Measurements from ENCODE around the gene PNPLA7.
A peak's percentile ranks its signal among the peaks of the same experiment; 100 is the strongest.

Gene PNPLA7

GRCh38 chr9:137449931-137450538 lies 100.2 kb downstream of the PNPLA7 start:
- DNase-seq (ENCODE audit: low read depth) = no peak

DNA sequence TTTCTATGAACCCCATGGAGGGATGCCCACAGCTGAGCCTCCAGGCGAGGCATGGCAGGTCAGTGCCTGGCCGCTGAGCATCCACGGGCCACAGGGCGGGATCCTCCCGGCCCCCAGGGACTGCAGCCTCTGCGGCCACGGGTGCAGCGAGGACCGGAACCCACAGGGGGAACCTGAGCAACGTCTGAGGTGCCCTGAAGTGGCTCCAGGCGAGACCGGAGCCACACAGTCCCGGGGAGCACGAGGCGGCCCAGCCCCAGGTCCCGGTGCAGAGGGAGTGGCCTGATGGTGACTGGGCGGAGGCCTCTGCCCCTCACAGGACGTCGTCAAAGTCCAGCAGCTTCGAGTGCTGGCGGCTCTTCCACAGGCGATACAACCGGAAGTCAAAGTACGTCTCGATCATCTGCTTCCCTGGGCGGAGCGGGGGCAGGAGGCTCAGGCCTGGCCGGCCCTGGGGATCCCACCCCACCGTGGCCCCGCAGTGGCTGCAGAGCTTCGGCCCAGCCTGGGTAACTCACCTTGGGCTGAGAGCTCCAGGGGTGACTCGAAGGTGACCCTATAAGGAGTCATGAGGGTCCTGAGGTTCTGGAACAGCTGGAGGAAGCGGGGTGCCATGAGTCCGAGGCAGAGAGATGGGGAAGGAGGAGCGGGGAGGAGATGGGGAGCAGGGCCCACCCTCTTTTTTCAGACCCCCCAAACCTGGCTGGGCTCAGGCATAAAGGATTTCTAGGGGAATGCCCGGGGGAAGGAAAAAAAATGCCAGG lies 100.9 kb downstream of the PNPLA7 start:
- DNase-seq (ENCODE audit: low read depth) = no peak

GRCh38 chr9:137448602-137448962 lies 101.6 kb downstream of the PNPLA7 start:
- DNase-seq (ENCODE audit: low read depth) = no peak

- DNase-seq (ENCODE audit: low read depth) = no peak
Measured at GRCh38 chr9:137447722-137448601, 102.2 kb downstream of the PNPLA7 start.

GRCh38 chr9:137446851-137447471 lies 103.2 kb downstream of the PNPLA7 start:
- no peak for DNase-seq (ENCODE audit: low read depth)

DNA sequence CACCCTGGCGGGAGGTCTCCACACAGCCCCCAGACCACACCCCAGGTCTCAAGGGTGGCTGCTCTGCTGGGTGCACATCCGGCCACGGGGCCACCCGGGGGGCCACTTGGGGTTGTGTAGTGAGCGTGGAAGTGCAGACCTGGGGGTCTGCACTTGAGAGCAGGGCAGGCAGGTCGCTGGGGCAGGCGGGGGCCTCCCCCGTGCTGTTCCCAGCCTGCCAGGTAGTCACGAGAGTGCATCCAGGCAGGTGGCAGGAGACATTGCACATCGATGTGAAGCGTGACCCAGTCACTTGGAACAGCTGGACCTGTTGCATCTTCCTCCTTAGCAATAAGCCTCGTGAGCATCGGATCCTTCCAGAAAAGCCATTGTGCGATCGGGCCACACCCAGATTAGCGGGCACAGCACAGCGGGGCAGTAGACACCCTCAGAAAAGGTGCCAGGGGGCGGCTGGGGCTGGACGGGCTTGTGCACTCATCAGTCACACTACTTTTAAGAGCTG lies 104.2 kb downstream of the PNPLA7 start:
- DNase-seq (ENCODE audit: low read depth) = no peak

DNA sequence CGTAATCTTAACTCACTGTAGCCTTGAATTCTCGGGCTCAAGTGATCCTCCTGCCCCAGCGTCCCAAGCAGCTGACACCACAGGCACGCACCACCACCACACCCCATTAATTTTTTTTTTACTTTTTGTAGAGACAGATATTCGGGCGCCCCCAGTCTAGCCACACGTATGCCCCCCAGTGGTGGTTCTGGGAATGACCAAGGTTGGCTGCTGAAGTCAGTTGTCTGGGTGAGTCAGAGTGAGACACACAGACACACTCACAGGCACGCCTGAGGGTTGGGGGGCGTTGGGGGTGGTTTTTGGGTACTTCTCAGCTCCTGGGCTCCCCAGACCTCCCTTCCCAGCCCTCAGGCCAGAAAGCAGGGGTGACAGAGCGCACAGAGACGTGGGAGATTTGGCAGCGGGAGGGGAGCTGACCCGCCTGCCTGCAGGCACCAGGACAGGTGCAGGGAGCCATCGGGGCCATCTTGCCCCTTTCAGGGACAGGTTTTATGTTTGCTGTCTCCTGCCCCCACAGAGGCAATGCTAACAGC lies 104.9 kb downstream of the PNPLA7 start:
- peak; percentile 74 for DNase-seq (ENCODE audit: low read depth)

DNA sequence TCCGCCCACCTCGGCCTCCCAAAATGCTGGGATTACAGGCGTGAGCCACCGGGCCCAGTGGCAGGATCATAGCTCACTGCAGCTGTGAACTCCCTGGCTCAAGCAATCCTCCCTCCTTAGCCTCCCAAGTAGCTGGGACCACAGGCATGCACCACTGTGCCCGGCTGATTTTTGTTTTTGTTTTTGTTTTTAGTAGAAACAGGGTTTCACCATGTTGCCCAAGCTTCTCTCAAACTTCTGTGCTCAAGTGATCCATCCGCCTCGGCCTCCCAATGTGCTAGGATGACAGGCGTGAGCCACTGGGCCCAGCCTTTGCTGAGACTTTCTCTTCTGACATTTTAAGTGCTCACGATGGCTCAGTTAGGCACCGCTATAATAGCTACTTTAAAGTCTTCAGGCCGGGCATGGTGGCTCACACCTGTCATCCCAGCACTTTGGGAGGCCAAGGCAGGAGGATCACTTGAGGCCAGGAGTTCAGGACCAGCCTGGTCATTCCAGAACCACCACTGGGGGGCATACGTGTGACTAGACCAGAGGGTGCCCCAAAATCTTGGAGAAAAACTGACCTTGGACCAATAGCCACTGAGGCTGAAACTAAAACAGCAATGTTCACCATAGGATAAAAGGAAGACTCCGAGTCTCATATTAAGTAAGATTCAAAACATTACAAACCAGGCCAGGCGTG lies 106.0 kb downstream of the PNPLA7 start:
- DNase-seq (ENCODE audit: low read depth) = no peak

DNA sequence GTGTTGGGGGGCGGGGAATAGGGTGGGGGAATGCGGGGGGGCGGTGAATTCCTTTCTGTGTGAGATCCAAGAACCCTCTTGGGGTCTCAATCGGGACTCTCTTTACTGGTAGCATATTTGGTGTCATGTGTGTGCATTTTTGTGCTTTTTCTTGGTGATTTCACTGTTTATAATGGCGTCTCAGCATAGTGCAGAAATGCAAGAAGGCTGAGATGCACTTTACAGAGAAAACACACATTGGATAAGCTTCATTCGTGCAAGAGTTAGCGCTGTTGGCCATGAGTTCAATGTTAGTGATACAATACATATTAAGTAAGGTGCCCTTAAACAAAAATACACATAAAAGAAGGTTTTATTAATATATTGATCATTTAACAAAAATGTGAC lies 108.3 kb downstream of the PNPLA7 start:
- DNase-seq (ENCODE audit: low read depth) = no peak

GRCh38 chr9:137441289-137441934 lies 108.8 kb downstream of the PNPLA7 start, which contains the start of gene ENTPD8:
TSS of gene ENTPD8 (minus strand) at chr9:137441357. CDS start at chr9:137438285, 3,072 bp downstream.
- no peak for DNase-seq (ENCODE audit: low read depth)

GRCh38 chr9:137439158-137439714 lies 111.0 kb downstream of the PNPLA7 start:
- no peak for DNase-seq (ENCODE audit: low read depth)

- no peak for DNase-seq (ENCODE audit: low read depth)
Measured at GRCh38 chr9:137438591-137439157, 111.5 kb downstream of the PNPLA7 start.

DNA sequence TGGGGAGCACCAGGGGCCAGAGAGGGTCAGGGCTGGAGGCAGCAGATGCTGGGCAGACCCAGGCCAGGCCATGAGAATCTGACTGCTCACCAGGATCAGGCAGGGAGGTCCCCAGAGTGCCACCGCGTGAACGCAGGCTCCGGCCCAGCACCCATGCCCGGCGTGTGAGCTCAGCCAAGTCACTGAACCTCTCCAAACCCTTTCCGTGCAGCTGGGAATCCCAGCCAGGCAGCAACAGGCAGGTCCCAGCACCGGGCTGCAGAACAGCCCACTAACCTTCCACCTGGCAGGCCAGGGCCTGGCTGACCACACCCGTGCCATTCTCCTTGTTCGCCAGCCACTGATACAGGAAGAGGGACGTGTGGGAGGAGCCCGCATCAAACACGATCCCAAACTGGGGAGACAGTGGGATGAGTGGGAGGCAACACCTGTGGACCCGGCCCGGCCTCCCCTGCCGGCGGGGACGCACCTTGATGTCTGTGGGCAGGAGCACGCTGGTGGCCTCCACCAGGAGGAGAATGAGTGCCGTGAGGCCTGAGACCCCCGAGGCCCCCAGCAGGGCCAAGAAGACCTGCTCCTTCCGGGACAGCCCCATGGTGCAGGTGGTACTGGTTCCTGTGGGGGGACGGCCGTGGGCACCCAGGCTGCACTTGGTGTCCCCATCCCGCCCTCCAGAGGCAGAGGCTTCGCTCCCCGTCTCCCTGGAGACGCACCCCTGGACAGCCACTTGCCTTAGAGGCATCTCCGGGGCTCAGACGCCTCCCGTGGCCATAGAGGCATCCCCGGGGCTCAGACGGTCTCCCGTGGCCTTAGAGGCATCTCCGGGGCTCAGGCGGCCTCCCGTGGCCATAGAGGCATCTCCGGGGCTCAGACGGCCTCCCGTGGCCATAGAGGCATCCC lies 112.3 kb downstream of the PNPLA7 start:
- DNase-seq (ENCODE audit: low read depth) = no peak

DNA sequence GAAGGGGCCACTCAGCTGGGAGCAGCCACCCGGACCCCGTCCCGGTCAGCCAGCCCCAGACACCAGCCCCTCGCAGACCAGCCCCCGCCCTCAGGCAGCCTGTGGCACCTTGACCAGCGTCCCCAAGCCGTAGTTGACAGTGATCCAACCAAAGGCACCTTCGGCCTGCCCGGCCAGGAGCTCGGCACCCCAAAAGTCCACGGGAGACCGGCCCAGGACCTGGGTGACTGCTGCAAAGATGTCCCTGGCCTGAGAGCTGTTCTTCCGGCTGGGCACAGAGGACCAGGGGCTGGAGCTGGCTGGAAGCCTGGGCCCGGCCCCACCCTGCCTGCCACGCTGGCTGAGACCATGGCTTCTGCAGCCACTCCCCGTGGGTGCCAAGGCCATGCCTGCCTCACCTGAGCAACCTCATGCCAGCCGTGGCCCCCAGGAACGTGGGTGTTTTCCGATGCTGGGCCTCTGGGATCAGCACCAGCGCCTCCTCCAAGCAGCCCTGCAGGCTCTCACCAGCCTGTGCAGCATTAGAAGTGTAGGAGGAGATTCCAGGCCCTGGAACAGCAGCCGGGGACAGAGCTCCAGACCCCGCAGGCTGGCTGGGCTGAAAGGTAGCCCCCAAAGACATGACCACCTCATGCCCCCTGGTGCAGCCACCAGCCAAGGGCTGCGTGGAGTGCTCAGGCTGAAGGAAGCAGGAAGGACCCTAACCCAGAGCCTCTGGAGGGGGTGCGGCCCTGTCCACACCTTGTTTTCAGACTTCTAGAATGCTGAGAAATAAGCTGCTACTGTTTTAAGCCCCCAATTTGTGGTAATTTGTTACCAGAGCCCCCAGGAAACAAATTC lies 113.2 kb downstream of the PNPLA7 start:
- no peak for DNase-seq (ENCODE audit: low read depth)

DNA sequence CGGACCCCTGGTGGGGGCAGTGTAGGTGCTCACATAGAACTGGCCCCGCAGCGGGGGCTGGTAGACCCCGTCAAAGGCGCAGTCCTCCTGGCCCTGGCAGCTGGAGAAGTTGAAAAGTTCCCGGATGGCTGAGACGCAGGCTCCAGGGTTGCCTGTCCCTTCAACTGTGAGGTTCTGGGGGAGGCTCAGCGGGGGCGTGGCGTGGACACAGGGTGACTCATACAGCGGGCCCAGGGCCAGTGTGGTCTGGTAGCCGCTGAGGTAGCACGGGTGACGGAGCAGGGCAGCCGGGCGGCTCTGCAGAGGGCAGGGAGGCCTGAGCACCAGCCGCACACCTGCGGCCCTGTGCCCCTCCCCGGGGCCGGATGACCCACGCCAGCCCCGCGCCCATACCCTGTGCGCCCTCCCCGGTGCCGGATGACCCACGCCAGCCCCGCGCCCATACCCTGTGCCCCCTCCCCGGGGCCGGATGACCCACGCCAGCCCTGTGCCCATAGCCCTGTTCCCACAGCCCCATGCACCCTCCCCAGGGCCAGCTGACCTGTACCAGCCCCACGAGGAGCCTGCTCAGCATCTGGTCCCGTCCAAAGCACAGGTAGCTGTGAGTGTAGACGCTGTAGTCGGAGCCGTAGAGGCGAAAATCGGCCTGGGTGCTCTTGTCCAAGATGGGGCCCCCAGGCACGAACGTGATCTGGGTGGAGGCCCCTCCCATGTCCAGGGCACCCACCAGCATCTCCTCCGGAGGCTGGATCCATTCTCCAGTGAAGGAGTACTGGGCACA lies 114.0 kb downstream of the PNPLA7 start:
- DNase-seq (ENCODE audit: low read depth) = peak; percentile 85

GRCh38 chr9:137435381-137435891 lies 114.8 kb downstream of the PNPLA7 start:
- no peak for DNase-seq (ENCODE audit: low read depth)
